NCI-H1417 treated with DMSO at 0.1 percent for 48 hours (cell line): ENCODE data around the gene PEX7.
"Not testable (repeated sequence)": the region's sequence is repeated elsewhere in the genome, so short reads cannot be mapped to it uniquely, and the experiment has no call there.

Source experiments
- DNase-seq: peaks from one replicate; lab custom pipeline; 2025; lab: John Stamatoyannopoulos, UW

The PEX7 gene

GRCh38 chr6:136840276-136841001 lies 18.0 kb downstream of the PEX7 start:
- DNase-seq: no peak

DNA sequence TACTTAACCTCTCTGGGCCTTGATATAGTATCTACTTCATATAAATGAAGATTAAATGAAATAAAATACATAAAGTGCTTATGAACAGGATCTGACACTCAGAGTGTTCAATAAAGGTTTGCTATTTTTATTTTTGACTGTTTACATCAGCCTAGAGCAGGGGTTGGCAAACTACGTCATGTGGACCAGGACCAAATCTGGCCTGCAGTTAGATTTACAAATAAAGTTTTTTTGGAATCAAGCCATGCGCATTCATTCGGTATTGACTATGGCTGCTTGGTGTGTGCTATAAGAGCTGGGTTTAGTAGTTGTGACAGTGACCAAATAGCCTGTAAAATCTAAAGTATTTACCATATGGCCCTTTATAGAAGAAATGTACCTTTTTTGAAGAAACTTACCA lies 20.8 kb downstream of the PEX7 start:
- DNase-seq: no peak

- DNase-seq: peak; percentile 69
Observed at GRCh38 chr6:136846046-136846445, 23.7 kb downstream of the PEX7 start.

DNA sequence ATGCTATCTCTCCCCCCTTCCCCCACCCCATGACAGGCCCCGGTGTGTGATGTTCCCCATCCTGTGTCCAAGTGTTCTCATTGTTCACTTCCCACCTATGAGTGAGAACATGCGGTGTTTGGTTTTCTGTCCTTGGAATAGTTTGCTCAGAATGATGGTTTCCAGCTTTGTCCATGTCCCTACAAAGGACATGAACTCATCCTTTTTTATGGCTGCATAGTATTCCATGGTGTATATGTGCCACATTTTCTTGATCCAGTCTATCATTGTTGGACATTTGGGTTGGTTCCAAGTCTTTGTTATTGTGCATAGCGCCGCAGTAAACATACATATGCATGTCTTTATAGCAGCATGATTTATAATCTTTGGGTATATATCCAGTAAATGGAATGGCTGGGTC lies 24.1 kb downstream of the PEX7 start:
- not testable (repeated sequence) for DNase-seq

DNA sequence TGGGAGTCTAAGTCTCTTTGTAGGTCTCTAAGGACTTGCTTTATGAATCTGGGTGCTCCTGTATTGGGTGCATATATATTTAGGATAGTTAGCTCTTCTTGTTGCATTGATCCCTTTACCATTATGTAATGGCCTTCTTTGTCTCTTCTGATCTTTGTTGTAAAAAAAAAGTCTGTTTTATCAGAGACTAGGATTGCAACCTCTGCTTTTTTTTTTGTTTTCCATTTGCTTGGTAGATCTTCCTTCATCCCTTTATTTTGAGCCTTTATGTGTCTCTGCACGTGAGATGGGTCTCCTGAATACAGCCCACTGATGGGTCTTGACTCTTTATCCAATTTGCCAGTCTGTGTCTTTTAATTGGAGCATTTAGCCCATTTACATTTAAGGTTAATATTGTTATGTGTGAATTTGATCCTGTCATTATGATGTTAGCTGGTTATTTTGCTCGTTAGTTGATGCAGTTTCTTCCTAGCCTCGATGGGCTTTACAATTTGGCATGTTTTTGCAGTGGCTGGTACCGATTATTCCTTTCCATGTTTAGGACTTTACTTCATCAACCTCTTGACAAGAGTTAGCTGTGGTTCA lies 27.7 kb downstream of the PEX7 start:
- not testable (repeated sequence) for DNase-seq

DNA sequence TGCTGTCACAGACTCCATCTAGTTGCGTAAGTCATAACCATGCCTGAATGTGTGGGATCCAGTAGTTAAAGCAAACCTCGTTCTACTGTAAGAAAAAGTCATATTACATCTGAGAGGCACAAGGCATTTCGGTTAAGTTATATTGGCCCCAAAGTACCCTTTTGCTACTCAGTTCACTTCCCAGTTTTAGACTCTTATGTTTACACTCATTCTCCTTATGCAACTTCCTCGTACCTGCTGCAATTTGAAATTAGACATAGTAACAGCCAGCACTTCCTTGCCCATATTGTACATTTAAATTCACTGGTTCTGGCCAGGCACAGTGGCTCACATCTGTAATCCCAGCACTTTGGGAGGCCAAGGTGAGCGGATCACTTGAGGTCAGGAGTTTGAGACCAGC lies 37.0 kb downstream of the PEX7 start:
- no peak for DNase-seq

- no peak for DNase-seq
Observed at GRCh38 chr6:136860043-136860442, 37.7 kb downstream of the PEX7 start.

- DNase-seq: no peak
Observed at GRCh38 chr6:136862662-136863061, 40.3 kb downstream of the PEX7 start.

DNA sequence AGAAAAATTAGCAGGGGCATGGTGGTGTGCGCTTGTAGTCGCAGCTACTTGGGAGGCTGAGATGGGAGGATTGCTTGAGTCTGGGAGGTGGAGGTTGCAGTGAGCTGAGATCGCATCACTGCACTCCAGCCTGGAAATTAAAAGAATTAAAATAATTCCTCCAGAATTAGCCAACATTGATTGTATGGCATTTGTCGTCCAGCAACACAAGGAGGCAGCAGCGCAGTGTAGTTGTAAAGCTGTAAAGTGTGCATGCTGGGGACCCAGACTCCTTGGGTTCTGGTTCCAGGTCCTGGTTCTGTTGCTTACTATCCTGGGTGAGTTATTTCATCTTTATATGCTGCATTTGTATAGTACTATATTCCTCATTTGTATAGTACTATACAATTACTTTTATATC lies 41.4 kb downstream of the PEX7 start:
- DNase-seq: no peak

DNA sequence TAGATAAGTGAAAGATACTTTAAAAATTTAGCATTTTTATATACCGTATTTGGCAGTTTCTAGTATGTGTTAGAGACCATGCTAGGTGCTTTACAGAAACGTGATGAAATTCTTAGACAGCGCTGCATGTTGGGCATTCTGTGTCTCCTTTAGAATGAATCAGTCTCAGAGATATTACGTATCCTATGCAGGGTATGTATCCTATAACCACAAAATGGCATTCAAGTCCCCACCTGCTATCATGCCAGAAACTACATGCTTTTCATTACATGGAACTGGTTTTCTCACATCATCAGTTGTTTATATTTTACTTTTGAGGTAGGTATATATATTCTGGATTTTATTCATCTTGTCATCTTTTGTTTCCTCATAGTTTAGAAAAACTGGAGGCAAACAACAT lies 42.3 kb downstream of the PEX7 start:
- no peak for DNase-seq

- DNase-seq: no peak
Observed at GRCh38 chr6:136866872-136867416, 44.6 kb downstream of the PEX7 start.

GRCh38 chr6:136869451-136869850 lies 47.1 kb downstream of the PEX7 start:
- DNase-seq: no peak

DNA sequence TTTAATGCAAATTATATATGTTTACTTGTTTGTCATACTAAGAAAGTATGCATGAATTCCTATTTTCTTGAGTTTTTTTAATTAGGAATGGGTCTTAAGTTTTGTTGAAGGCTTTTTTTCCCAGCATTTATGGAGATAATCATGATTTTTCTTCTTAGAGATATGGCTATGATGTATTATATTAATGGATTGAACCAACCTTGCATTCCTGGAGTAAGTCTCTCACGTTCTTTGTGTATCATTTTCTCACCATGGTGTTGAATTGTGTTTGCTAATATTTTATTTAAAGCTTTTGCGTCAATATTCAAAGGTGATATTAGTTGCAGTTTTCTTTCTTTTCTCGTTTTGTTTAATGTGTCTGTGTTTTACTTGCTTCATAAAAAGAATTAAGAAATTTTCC lies 51.4 kb downstream of the PEX7 start:
- DNase-seq: no peak

- not testable (repeated sequence) for DNase-seq
Observed at GRCh38 chr6:136876469-136876868, 54.1 kb downstream of the PEX7 start.

DNA sequence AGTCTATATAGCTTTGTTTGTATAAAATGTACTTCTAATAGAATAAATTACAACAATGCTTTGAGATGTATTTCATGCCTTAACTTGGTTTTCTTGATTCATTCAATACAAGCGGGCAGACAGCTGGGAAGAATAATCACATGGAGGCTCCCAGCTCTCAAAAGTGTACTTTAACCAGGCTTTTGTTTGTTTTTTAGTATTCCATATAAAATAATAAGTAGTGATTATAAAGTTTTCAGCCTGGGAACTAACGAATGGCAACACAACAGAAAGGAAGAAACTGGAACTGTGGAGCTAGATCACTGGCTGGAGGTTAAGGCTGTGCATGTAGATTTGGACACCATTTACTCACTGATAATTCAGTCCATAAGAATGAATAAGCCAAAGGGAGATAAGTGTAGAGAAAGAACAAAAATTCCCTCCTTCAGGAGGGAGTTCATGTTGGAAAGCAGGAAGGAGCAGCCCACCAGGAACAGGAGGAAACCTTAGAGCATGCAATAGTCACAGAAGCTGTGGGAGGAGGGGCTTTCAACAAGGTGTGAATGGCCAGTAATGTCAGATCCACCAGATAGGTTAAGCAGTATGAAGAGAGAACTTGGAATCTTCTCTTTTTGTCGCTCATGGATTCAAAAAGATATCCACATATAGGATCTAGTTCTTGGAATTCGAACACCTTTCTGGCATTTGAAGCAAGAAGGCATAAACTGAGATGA lies 58.5 kb downstream of the PEX7 start:
- no peak for DNase-seq

DNA sequence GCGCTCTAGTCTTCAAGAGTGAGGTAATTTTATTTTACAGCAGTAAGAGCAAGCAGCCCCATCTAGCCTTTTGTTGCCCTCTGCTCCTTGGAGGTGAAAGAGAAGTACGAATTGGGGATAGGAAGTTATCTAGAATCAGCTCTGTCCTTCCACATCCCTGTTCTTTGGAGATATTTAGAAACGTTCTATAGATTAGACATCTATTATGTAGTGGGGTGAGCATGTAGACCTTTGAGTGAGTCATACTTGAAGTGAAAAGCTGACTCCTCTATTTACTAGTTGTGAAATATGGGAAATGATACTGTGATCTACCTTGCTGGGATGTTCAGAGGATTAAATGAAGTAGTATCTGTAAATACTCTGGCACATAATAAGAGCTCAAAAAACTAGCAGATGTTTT lies 63.7 kb downstream of the PEX7 start:
- no peak for DNase-seq

DNA sequence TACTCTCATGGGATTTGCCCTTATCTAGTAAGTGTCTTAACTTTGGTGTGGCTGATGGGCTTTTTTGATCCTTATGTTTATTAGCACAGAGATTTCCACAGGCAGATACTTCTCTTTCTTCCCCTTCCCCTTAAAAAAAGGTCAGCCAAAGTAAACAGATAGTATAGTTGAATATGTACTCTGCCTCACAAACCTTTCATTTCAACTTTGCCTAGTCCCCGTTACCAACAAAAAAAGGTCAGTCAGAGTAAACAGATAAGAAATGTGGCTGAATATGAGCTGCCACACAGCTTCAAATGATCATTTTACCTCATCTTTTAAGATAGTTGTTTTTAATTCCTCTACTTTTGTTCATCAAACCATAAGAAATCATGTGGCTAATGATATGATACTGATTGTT lies 65.6 kb downstream of the PEX7 start:
- DNase-seq: no peak

GRCh38 chr6:136889271-136890193 lies 67.1 kb downstream of the PEX7 start:
- DNase-seq: peak; percentile 78

- DNase-seq: no peak
Observed at GRCh38 chr6:136890194-136890839, 67.9 kb downstream of the PEX7 start.

GRCh38 chr6:136890986-136891385 lies 68.6 kb downstream of the PEX7 start:
- DNase-seq: no peak

DNA sequence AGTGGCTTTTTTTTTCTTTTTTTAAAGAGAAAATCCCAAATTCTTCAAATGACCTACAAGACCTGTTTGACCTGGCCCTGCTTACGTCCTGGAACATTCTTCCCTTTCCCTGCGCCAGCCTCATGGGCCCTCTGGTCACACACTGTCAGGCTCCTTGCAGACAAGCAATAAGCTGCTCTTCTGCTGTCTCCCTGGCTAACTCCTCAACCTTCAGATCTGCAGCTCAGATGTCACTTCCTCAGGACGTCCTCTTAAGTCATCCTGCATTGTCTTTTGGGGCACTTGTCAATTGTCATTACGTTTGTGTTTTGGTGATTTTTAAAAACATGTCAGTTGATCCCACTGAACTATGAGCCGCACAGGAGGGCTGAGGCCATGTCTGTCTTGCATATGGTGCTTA lies 70.8 kb downstream of the PEX7 start:
- DNase-seq: no peak
